GM12873 (cell line): ENCODE data around the gene SH3PXD2A.

ENCODE experiments used
- CTCF ChIP-seq: IDR thresholded peaks from 2 replicates; pipeline ENCODE4 v1.5.1; 2012; ENCODE audit warnings: low read depth, mild to moderate bottlenecking, moderate library complexity, low read length, control low read depth; ENCODE audit not compliant: insufficient read depth; ENCODE audit errors: missing control alignments

The SH3PXD2A gene

GRCh38 chr10:103671126-103671895 lies 184.1 kb downstream of the SH3PXD2A start:
- TF ChIP-seq CTCF, result no peak

- no peak for TF ChIP-seq CTCF
These were observed 185.4 kb downstream of the SH3PXD2A start for GRCh38 chr10:103669944-103670343.

GRCh38 chr10:103669243-103669929 lies 186.0 kb downstream of the SH3PXD2A start:
- no peak for TF ChIP-seq CTCF

GRCh38 chr10:103668351-103669242 lies 186.8 kb downstream of the SH3PXD2A start:
- no peak for TF ChIP-seq CTCF

GRCh38 chr10:103667356-103667755 lies 188.0 kb downstream of the SH3PXD2A start:
- no peak for TF ChIP-seq CTCF

- TF ChIP-seq CTCF, result no peak
These were observed 188.6 kb downstream of the SH3PXD2A start for GRCh38 chr10:103666762-103667150.
